Liver (tissue), 9 donors: ENCODE data around the gene DPH2. TPM values are rescaled to one million over a fixed set of nuclear protein-coding genes. Genes with fewer than 3 reads are reported as not detected.

ENCODE experiments used
- DNase-seq: peaks from one replicate; pipeline ENCODE4 v3.0.0-alpha.2; 2017; ENCODE audit warnings: low spot score
- H3K27ac ChIP-seq, 2 donors: one replicate each; pipeline ENCODE4 v1.7.0; 2013; ENCODE audit warnings: inconsistent platforms in 2 of 2, low read length in 2 of 2, control low read depth in 1 of 2, low read depth in 1 of 2, mild to moderate bottlenecking in 1 of 2
- H3K27me3 ChIP-seq, 4 donors: one replicate each; pipeline versions ENCODE4 v1.6.1 to v1.7.0; 2013; ENCODE audit warnings: low read length in 3 of 4, inconsistent platforms in 1 of 4, mild to moderate bottlenecking in 1 of 4, moderate library complexity in 1 of 4; ENCODE audit not compliant: control insufficient read depth in 4 of 4, insufficient read depth in 4 of 4
- H3K36me3 ChIP-seq, 4 donors: one replicate each; pipeline versions ENCODE4 v1.6.1 to v1.7.0; 2013; ENCODE audit warnings: low read length in 3 of 4, mild to moderate bottlenecking in 3 of 4, low read depth in 1 of 4, moderate library complexity in 1 of 4; ENCODE audit not compliant: control insufficient read depth in 4 of 4, insufficient read depth in 3 of 4
- H3K4me1 ChIP-seq, 4 donors: one replicate each; pipeline versions ENCODE4 v1.6.1 to v1.7.0; 2013; ENCODE audit warnings: low read length in 3 of 4, mild to moderate bottlenecking in 3 of 4, moderate library complexity in 1 of 4; ENCODE audit not compliant: control insufficient read depth in 4 of 4, insufficient read depth in 4 of 4
- H3K4me3 ChIP-seq, 3 donors: one replicate each; pipeline versions ENCODE4 v1.6.1 to v1.7.0; 2013; ENCODE audit warnings: low read length in 3 of 3, control low read depth in 1 of 3, low read depth in 1 of 3, mild to moderate bottlenecking in 1 of 3
- H3K9ac ChIP-seq, 2 donors: one replicate each; pipeline ENCODE4 v1.7.0; 2013; ENCODE audit warnings: low read length in 2 of 2, mild to moderate bottlenecking in 2 of 2, moderate library complexity in 2 of 2, control low read depth in 1 of 2, low read depth in 1 of 2
- H3K9me3 ChIP-seq, 4 donors: one replicate each; pipeline versions ENCODE4 v1.6.1 to v1.7.0; 2013; ENCODE audit warnings: low read length in 3 of 4; ENCODE audit not compliant: control insufficient read depth in 4 of 4
- EGR1 ChIP-seq, 2 donors: IDR thresholded peaks; 2 replicates each; pipeline ENCODE4 v1.6.1; 2016 to 2018; ENCODE audit warnings: antibody characterized with exemption in 2 of 2, low read depth in 2 of 2
- FOXA1 ChIP-seq: IDR thresholded peaks from 2 replicates; pipeline ENCODE4 v1.6.1; 2016; ENCODE audit warnings: antibody characterized with exemption
- FOXA2 ChIP-seq: IDR thresholded peaks from 2 replicates; pipeline ENCODE4 v1.6.1; 2016; ENCODE audit warnings: antibody characterized with exemption
- GABPA ChIP-seq, 2 donors: IDR thresholded peaks in 1 of 2; conservative IDR thresholded peaks in 1 of 2; 2 replicates each; pipeline ENCODE4 v1.6.1; 2016; ENCODE audit warnings: antibody characterized with exemption in 2 of 2, mild to moderate bottlenecking in 1 of 2, moderate library complexity in 1 of 2
- HNF4A ChIP-seq, 2 donors: conservative IDR thresholded peaks; 2 replicates each; pipeline ENCODE4 v1.6.1; 2016; ENCODE audit warnings: antibody characterized with exemption in 2 of 2, mild to moderate bottlenecking in 2 of 2
- HNF4G ChIP-seq: IDR thresholded peaks from 2 replicates; pipeline ENCODE4 v1.6.1; 2016; ENCODE audit warnings: antibody characterized with exemption
- JUND ChIP-seq, 2 donors: IDR thresholded peaks; 2 replicates each; pipeline ENCODE4 v1.6.1; 2016; ENCODE audit warnings: antibody characterized with exemption in 2 of 2
- NR2F2 ChIP-seq: IDR thresholded peaks from 2 replicates; pipeline ENCODE4 v1.6.1; 2016; ENCODE audit warnings: antibody characterized with exemption
- RAD21 ChIP-seq, 2 donors: IDR thresholded peaks; 2 replicates each; pipeline ENCODE4 v1.6.1; 2016; ENCODE audit warnings: antibody characterized with exemption in 2 of 2, mild to moderate bottlenecking in 2 of 2
- RXRA ChIP-seq, 2 donors: IDR thresholded peaks; 2 replicates each; pipeline ENCODE4 v1.6.1; 2017 to 2018; ENCODE audit warnings: antibody characterized with exemption in 2 of 2, mild to moderate bottlenecking in 1 of 2
- SP1 ChIP-seq: IDR thresholded peaks from 2 replicates; pipeline ENCODE4 v1.6.1; 2018; ENCODE audit warnings: antibody characterized with exemption, mild to moderate bottlenecking
- TAF1 ChIP-seq: conservative IDR thresholded peaks from 2 replicates; pipeline ENCODE4 v1.6.1; 2016; ENCODE audit warnings: antibody characterized with exemption, mild to moderate bottlenecking
- YY1 ChIP-seq: IDR thresholded peaks from 2 replicates; pipeline ENCODE4 v1.6.1; 2016; ENCODE audit warnings: antibody characterized with exemption, mild to moderate bottlenecking
- WGBS: extraction: QIAGEN DNeasy Blood & Tissue Kit; methylation state at CpG from one replicate; pipeline ENCODE4 v1.1.7; 2013; 5-methylcytosine and 5-hydroxymethylcytosine counted together
- polyA plus RNA-seq, 2 donors: library from polyadenylated mRNA; stranded (reverse) in 1 of 2; unstranded in 1 of 2; fragments of 200-250 nt in 1 of 2; fragments of >200 nt in 1 of 2; fragmentation: Nextera tagmentation in 1 of 2; extraction: Ambion mirVana in 1 of 2; gene quantifications; one replicate each; pipeline versions ENCODE4 v1.2.1 to v1.2.3, GENCODE V29; 2013 to 2015
- total RNA-seq, 2 donors: library from RNA; depleted of rRNA; stranded (reverse); fragments of >200 nt; gene quantifications; one replicate each; pipeline ENCODE4 v1.2.3, GENCODE V29; 2014
- TF ChIP-seq, protein P1 (sequence below): fragments of 150-350 bp; IDR thresholded peaks from 2 replicates; pipeline ENCODE4 v1.5.1; 2017; ENCODE audit warnings: improper control_type of control experiment, low read depth, low read length; ENCODE audit not compliant: missing input control
- TF ChIP-seq, protein P2 (sequence below): IDR thresholded peaks from 2 replicates; pipeline ENCODE4 v1.6.1; 2016; ENCODE audit warnings: antibody characterized with exemption
- TF ChIP-seq, protein P3 (sequence below): IDR thresholded peaks from 2 replicates; pipeline ENCODE4 v1.6.1; 2016; ENCODE audit warnings: antibody characterized with exemption
- TF ChIP-seq, protein P4 (sequence below): IDR thresholded peaks from 2 replicates; pipeline ENCODE4 v1.6.1; 2016; ENCODE audit warnings: antibody characterized with exemption
- TF ChIP-seq, protein P5 (sequence below): IDR thresholded peaks from 2 replicates; pipeline ENCODE4 v1.6.1; 2016; ENCODE audit warnings: antibody characterized with exemption, mild to moderate bottlenecking
- donor health status: healthy.
- donor health status: healthy.
- donor health status: healthy.
- donor health status: healthy.
- donor health status: healthy.

The DPH2 gene
- total and polyA plus RNA-seq, 4 donors: 9.3 to 20.9 (median 15.4) TPM

DNA sequence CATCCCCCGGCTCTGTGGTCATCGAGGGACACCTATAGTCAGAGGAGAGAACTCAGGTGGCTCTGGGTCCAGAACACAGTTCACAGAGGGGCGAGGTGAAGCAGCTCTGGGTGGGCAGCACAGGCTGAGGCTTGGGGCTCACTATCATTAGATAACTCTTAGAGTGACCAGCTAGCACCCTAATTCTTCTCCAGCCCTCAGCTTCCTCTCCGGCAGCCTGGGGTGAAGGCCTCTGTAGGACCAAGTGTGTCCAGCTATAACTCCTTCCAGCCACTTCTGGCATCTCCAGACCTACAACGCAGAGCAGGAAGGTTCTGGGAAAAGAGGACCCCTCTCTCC lies 34.9 kb upstream of the DPH2 start:
- 69% methylated on average over 5 of the region's 5 CpGs for WGBS
- no peak overlapping the region for H3K9ac ChIP-seq

More for the DNA sequence above, 34.9 kb upstream of the DPH2 start:
- no peak overlapping the region for H3K27ac ChIP-seq
- H3K4me1 ChIP-seq: peaks cover 10 to 27% (median 15%) of the 10 kb centered on the region in 4 donors
- no peak for TF ChIP-seq RXRA (IDR thresholded peaks at IDR 0.05)
- TF ChIP-seq, protein P1, sequence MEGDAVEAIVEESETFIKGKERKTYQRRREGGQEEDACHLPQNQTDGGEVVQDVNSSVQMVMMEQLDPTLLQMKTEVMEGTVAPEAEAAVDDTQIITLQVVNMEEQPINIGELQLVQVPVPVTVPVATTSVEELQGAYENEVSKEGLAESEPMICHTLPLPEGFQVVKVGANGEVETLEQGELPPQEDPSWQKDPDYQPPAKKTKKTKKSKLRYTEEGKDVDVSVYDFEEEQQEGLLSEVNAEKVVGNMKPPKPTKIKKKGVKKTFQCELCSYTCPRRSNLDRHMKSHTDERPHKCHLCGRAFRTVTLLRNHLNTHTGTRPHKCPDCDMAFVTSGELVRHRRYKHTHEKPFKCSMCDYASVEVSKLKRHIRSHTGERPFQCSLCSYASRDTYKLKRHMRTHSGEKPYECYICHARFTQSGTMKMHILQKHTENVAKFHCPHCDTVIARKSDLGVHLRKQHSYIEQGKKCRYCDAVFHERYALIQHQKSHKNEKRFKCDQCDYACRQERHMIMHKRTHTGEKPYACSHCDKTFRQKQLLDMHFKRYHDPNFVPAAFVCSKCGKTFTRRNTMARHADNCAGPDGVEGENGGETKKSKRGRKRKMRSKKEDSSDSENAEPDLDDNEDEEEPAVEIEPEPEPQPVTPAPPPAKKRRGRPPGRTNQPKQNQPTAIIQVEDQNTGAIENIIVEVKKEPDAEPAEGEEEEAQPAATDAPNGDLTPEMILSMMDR: no peak
- no peak for TF ChIP-seq RAD21 (IDR thresholded peaks at IDR 0.05)
- TF ChIP-seq, protein P2, sequence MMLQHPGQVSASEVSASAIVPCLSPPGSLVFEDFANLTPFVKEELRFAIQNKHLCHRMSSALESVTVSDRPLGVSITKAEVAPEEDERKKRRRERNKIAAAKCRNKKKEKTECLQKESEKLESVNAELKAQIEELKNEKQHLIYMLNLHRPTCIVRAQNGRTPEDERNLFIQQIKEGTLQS: no peak
- no peak for TF ChIP-seq TAF1
- no peak for TF ChIP-seq JUND (IDR thresholded peaks at IDR 0.05)
- TF ChIP-seq, protein P3, sequence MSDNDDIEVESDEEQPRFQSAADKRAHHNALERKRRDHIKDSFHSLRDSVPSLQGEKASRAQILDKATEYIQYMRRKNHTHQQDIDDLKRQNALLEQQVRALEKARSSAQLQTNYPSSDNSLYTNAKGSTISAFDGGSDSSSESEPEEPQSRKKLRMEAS: no peak
- no peak for TF ChIP-seq GABPA (IDR thresholded peaks at IDR 0.05 in 1 of 2, conservative IDR thresholded peaks at IDR 0.05 in 1 of 2)
- TF ChIP-seq, protein P4, sequence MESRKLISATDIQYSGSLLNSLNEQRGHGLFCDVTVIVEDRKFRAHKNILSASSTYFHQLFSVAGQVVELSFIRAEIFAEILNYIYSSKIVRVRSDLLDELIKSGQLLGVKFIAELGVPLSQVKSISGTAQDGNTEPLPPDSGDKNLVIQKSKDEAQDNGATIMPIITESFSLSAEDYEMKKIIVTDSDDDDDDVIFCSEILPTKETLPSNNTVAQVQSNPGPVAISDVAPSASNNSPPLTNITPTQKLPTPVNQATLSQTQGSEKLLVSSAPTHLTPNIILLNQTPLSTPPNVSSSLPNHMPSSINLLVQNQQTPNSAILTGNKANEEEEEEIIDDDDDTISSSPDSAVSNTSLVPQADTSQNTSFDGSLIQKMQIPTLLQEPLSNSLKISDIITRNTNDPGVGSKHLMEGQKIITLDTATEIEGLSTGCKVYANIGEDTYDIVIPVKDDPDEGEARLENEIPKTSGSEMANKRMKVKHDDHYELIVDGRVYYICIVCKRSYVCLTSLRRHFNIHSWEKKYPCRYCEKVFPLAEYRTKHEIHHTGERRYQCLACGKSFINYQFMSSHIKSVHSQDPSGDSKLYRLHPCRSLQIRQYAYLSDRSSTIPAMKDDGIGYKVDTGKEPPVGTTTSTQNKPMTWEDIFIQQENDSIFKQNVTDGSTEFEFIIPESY: no peak
- TF ChIP-seq, protein P5, sequence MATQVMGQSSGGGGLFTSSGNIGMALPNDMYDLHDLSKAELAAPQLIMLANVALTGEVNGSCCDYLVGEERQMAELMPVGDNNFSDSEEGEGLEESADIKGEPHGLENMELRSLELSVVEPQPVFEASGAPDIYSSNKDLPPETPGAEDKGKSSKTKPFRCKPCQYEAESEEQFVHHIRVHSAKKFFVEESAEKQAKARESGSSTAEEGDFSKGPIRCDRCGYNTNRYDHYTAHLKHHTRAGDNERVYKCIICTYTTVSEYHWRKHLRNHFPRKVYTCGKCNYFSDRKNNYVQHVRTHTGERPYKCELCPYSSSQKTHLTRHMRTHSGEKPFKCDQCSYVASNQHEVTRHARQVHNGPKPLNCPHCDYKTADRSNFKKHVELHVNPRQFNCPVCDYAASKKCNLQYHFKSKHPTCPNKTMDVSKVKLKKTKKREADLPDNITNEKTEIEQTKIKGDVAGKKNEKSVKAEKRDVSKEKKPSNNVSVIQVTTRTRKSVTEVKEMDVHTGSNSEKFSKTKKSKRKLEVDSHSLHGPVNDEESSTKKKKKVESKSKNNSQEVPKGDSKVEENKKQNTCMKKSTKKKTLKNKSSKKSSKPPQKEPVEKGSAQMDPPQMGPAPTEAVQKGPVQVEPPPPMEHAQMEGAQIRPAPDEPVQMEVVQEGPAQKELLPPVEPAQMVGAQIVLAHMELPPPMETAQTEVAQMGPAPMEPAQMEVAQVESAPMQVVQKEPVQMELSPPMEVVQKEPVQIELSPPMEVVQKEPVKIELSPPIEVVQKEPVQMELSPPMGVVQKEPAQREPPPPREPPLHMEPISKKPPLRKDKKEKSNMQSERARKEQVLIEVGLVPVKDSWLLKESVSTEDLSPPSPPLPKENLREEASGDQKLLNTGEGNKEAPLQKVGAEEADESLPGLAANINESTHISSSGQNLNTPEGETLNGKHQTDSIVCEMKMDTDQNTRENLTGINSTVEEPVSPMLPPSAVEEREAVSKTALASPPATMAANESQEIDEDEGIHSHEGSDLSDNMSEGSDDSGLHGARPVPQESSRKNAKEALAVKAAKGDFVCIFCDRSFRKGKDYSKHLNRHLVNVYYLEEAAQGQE: no peak
- no peak for TF ChIP-seq FOXA1
- no peak for TF ChIP-seq FOXA2
- TF ChIP-seq SP1: no peak
- no peak for TF ChIP-seq NR2F2
- TF ChIP-seq HNF4G: no peak
- no peak for TF ChIP-seq EGR1 (IDR thresholded peaks at IDR 0.05; ENCODE audit: low read depth in 2 of 2)
- TF ChIP-seq YY1: no peak
- no peak for TF ChIP-seq HNF4A (conservative IDR thresholded peaks at IDR 0.05)
- DNase-seq: no peak
- peaks cover 0 to 3% (median 0%) of the 10 kb centered on the region in 4 donors for H3K36me3 ChIP-seq
- H3K27me3 ChIP-seq: no peaks in the 10 kb centered on the region
- no peak overlapping the region for H3K4me3 ChIP-seq
- no peaks in the 10 kb centered on the region for H3K9me3 ChIP-seq
